HEK293 (cell line): ENCODE data around the gene CXCL14.

ENCODE experiments used
- CTCF ChIA-PET: fragments of 350-600 bp; formaldehyde crosslinking; extraction: SDS; loops from one replicate; lab custom pipeline; 2021; ENCODE audit warnings: antibody characterized with exemption; lab: Yijun Ruan, JAX
- POLR2A ChIA-PET: fragments of 300-600 bp; formaldehyde crosslinking; extraction: SDS; loops from one replicate; lab custom pipeline; 2020; ENCODE audit warnings: antibody characterized with exemption, inconsistent platforms; lab: Yijun Ruan, JAX
- H3K27ac ChIP-seq: fragments of 200-500 bp; sonication (Bioruptor generic); 2 replicates; pipeline ENCODE4 v1.5.1; 2014; ENCODE audit warnings: low read depth, low read length, control low read depth, inconsistent platforms; ENCODE audit errors: extremely low read depth
- H3K36me3 ChIP-seq, 2 experiments: fragments of 200-500 bp in 1 of 2; sonication (Bioruptor generic) in 1 of 2; 1 replicate in 1 of 2; 2 replicates in 1 of 2; pipeline ENCODE4 v1.5.1; 2014 to 2017; ENCODE audit warnings: inconsistent platforms in 2 of 2, low read length in 2 of 2; ENCODE audit not compliant: control insufficient read depth in 2 of 2, insufficient read depth in 1 of 2
- H3K4me1 ChIP-seq: fragments of 200-500 bp; sonication (Bioruptor generic); 2 replicates; pipeline ENCODE4 v1.5.1; 2014; ENCODE audit warnings: mild to moderate bottlenecking, low read length, inconsistent platforms; ENCODE audit not compliant: control insufficient read depth, insufficient read depth
- H3K4me3 ChIP-seq: 2 replicates; pipeline ENCODE4 v1.5.1; 2011; ENCODE audit warnings: low read depth, mild to moderate bottlenecking, control low read depth, low read length, moderate library complexity
- H3K9me3 ChIP-seq: fragments of 200-500 bp; sonication (Bioruptor generic); 2 replicates; pipeline ENCODE4 v1.5.1; 2014; ENCODE audit warnings: low read depth, low read length, inconsistent platforms; ENCODE audit not compliant: control insufficient read depth, insufficient read depth
- BCL11B ChIP-seq: fragments of 450-650 bp; formaldehyde crosslinking; IDR thresholded peaks from 2 replicates; pipeline ENCODE4 v1.5.1; 2016; ENCODE audit warnings: low read depth, missing biosample characterization, missing genetic modification characterization
- GLIS1 ChIP-seq: fragments of 450-650 bp; formaldehyde crosslinking; IDR thresholded peaks from 2 replicates; pipeline ENCODE4 v1.5.1; 2016; ENCODE audit warnings: missing biosample characterization, missing genetic modification characterization
- YY1 ChIP-seq: fragments of 450-650 bp; formaldehyde crosslinking; IDR thresholded peaks from 2 replicates; pipeline ENCODE4 v1.5.1; 2018; ENCODE audit warnings: missing biosample characterization, missing genetic modification characterization
- ZFP3 ChIP-seq: fragments of 450-650 bp; formaldehyde crosslinking; IDR thresholded peaks from 2 replicates; pipeline ENCODE4 v1.5.1; 2016; ENCODE audit warnings: low read depth, missing biosample characterization, missing genetic modification characterization
- ZNF140 ChIP-seq: fragments of 450-650 bp; formaldehyde crosslinking; IDR thresholded peaks from 2 replicates; pipeline ENCODE4 v1.5.1; 2016; ENCODE audit warnings: missing biosample characterization, missing genetic modification characterization
- ZNF157 ChIP-seq: fragments of 450-650 bp; formaldehyde crosslinking; IDR thresholded peaks from 2 replicates; pipeline ENCODE4 v1.5.1; 2016; ENCODE audit warnings: missing biosample characterization, missing genetic modification characterization
- ZNF16 ChIP-seq: fragments of 450-650 bp; formaldehyde crosslinking; IDR thresholded peaks from 2 replicates; pipeline ENCODE4 v1.5.1; 2016; ENCODE audit warnings: low read depth, missing biosample characterization, missing genetic modification characterization
- ZNF266 ChIP-seq: fragments of 450-650 bp; formaldehyde crosslinking; IDR thresholded peaks from 2 replicates; pipeline ENCODE4 v1.5.1; 2016; ENCODE audit warnings: missing biosample characterization, missing genetic modification characterization, low read depth
- ZNF366 ChIP-seq: fragments of 450-650 bp; formaldehyde crosslinking; conservative IDR thresholded peaks from 2 replicates; pipeline ENCODE4 v1.5.1; 2016; ENCODE audit warnings: missing biosample characterization, missing genetic modification characterization
- ZNF529 ChIP-seq: fragments of 450-650 bp; formaldehyde crosslinking; IDR thresholded peaks from 2 replicates; pipeline ENCODE4 v1.5.1; 2017; ENCODE audit warnings: missing genetic modification characterization, missing biosample characterization; ENCODE audit not compliant: insufficient replicate concordance
- ZNF548 ChIP-seq: fragments of 450-650 bp; formaldehyde crosslinking; IDR thresholded peaks from 2 replicates; pipeline ENCODE4 v1.5.1; 2016; ENCODE audit warnings: missing biosample characterization, missing genetic modification characterization
- ZNF621 ChIP-seq: fragments of 450-650 bp; formaldehyde crosslinking; IDR thresholded peaks from 2 replicates; pipeline ENCODE4 v1.5.1; 2017; ENCODE audit warnings: missing biosample characterization, missing genetic modification characterization
- ZNF791 ChIP-seq: fragments of 450-650 bp; formaldehyde crosslinking; IDR thresholded peaks from 2 replicates; pipeline ENCODE4 v1.5.1; 2016; ENCODE audit warnings: missing biosample characterization, missing genetic modification characterization
- TF ChIP-seq, protein P1 (sequence below): fragments of 450-650 bp; formaldehyde crosslinking; IDR thresholded peaks from 2 replicates; pipeline ENCODE4 v1.5.1; 2016; ENCODE audit warnings: missing biosample characterization, missing genetic modification characterization
- TF ChIP-seq, protein P2 (sequence below): fragments of 450-650 bp; formaldehyde crosslinking; IDR thresholded peaks from 2 replicates; pipeline ENCODE4 v1.5.1; 2016; ENCODE audit warnings: missing biosample characterization, missing genetic modification characterization
- TF ChIP-seq, protein P3 (sequence below): fragments of 450-650 bp; formaldehyde crosslinking; IDR thresholded peaks from 2 replicates; pipeline ENCODE4 v1.5.1; 2016; ENCODE audit warnings: missing biosample characterization, missing genetic modification characterization
- TF ChIP-seq, protein P4 (sequence below): fragments of 450-650 bp; formaldehyde crosslinking; IDR thresholded peaks from 2 replicates; pipeline ENCODE4 v1.5.1; 2016; ENCODE audit warnings: missing biosample characterization, missing genetic modification characterization
- TF ChIP-seq, protein P5 (sequence below): fragments of 450-650 bp; formaldehyde crosslinking; IDR thresholded peaks from 2 replicates; pipeline ENCODE4 v1.5.1; 2016; ENCODE audit warnings: missing biosample characterization, missing genetic modification characterization

CXCL14 gene

DNA sequence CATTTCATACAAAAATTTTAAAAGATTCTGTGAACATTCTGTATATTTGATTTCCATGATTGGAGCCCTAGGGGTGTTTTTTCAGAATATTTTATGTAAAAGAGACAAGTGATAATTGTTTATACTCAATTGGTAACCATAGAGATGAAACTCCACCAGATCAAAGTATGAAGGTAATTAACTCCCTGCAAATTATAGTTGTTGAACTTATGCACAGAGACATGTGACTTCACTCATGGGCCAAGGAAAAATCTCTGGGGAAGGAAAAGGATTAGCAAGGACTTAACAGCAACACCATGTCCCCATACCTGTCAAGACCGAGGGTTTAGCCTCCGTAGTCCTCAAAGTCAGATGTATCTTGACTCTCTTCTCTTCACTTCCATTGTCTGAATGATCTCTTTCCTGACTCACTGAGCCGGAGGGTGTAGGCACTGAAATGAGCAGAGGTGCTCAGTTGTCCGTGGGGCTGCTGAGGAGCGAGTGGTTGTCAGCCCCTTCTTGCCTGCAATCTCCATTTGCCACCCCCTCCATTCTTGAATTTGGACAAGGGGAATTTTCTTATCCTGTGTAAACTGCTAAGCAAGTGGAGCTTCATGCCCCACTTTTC, 17.5 kb upstream of the CXCL14 start:
- no peaks in the 10 kb centered on the region for H3K4me1 ChIP-seq
- H3K4me3 ChIP-seq, result no peak overlapping the region
- TF ChIP-seq ZNF529 (tag by site-specific recombination), result no peak
- TF ChIP-seq ZFP3 (tag by site-specific recombination), result no peak
- TF ChIP-seq ZNF16, result no peak
- TF ChIP-seq, protein P1, sequence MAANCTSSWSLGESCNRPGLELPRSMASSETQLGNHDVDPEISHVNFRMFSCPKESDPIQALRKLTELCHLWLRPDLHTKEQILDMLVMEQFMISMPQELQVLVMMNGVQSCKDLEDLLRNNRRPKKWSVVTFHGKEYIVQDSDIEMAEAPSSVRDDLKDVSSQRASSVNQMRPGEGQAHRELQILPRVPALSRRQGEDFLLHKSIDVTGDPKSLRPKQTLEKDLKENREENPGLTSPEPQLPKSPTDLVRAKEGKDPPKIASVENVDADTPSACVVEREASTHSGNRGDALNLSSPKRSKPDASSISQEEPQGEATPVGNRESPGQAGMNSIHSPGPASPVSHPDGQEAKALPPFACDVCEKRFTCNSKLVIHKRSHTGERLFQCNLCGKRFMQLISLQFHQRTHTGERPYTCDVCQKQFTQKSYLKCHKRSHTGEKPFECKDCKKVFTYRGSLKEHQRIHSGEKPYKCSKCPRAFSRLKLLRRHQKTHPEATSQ (tag by site-specific recombination), result no peak
- TF ChIP-seq YY1, result no peak
- no peak for TF ChIP-seq ZNF140 (tag by site-specific recombination)
- TF ChIP-seq, protein P2, sequence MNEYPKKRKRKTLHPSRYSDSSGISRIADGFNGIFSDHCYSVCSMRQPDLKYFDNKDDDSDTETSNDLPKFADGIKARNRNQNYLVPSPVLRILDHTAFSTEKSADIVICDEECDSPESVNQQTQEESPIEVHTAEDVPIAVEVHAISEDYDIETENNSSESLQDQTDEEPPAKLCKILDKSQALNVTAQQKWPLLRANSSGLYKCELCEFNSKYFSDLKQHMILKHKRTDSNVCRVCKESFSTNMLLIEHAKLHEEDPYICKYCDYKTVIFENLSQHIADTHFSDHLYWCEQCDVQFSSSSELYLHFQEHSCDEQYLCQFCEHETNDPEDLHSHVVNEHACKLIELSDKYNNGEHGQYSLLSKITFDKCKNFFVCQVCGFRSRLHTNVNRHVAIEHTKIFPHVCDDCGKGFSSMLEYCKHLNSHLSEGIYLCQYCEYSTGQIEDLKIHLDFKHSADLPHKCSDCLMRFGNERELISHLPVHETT, result no peak
- no peak for TF ChIP-seq ZNF791 (tag by site-specific recombination)
- no peak for TF ChIP-seq BCL11B (tag by site-specific recombination)
- no peak for TF ChIP-seq ZNF157 (tag by site-specific recombination)
- TF ChIP-seq, protein P3, sequence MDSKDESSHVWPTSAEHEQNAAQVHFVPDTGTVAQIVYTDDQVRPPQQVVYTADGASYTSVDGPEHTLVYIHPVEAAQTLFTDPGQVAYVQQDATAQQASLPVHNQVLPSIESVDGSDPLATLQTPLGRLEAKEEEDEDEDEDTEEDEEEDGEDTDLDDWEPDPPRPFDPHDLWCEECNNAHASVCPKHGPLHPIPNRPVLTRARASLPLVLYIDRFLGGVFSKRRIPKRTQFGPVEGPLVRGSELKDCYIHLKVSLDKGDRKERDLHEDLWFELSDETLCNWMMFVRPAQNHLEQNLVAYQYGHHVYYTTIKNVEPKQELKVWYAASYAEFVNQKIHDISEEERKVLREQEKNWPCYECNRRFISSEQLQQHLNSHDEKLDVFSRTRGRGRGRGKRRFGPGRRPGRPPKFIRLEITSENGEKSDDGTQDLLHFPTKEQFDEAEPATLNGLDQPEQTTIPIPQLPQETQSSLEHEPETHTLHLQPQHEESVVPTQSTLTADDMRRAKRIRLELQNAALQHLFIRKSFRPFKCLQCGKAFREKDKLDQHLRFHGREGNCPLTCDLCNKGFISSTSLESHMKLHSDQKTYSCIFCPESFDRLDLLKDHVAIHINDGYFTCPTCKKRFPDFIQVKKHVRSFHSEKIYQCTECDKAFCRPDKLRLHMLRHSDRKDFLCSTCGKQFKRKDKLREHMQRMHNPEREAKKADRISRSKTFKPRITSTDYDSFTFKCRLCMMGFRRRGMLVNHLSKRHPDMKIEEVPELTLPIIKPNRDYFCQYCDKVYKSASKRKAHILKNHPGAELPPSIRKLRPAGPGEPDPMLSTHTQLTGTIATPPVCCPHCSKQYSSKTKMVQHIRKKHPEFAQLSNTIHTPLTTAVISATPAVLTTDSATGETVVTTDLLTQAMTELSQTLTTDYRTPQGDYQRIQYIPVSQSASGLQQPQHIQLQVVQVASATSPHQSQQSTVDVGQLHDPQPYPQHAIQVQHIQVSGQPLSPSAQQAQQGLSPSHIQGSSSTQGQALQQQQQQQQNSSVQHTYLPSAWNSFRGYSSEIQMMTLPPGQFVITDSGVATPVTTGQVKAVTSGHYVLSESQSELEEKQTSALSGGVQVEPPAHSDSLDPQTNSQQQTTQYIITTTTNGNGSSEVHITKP (tag by site-specific recombination), result no peak
- TF ChIP-seq, protein P4, sequence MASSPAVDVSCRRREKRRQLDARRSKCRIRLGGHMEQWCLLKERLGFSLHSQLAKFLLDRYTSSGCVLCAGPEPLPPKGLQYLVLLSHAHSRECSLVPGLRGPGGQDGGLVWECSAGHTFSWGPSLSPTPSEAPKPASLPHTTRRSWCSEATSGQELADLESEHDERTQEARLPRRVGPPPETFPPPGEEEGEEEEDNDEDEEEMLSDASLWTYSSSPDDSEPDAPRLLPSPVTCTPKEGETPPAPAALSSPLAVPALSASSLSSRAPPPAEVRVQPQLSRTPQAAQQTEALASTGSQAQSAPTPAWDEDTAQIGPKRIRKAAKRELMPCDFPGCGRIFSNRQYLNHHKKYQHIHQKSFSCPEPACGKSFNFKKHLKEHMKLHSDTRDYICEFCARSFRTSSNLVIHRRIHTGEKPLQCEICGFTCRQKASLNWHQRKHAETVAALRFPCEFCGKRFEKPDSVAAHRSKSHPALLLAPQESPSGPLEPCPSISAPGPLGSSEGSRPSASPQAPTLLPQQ (tag by site-specific recombination), result no peak
- no peak for TF ChIP-seq ZNF621 (tag by site-specific recombination)
- TF ChIP-seq ZNF366, result no peak
- POLR2A ChIA-PET, result no interaction called here
- CTCF ChIA-PET, result interaction anchor here (0.7 kb wide), 1 partner anchor 45 kb away, joined by 3 read pairs; no protein-coding TSS in a partner anchor
- H3K27ac ChIP-seq, result no peak overlapping the region
- no peaks in the 10 kb centered on the region for H3K36me3 ChIP-seq
- H3K9me3 ChIP-seq, result no peaks in the 10 kb centered on the region

DNA sequence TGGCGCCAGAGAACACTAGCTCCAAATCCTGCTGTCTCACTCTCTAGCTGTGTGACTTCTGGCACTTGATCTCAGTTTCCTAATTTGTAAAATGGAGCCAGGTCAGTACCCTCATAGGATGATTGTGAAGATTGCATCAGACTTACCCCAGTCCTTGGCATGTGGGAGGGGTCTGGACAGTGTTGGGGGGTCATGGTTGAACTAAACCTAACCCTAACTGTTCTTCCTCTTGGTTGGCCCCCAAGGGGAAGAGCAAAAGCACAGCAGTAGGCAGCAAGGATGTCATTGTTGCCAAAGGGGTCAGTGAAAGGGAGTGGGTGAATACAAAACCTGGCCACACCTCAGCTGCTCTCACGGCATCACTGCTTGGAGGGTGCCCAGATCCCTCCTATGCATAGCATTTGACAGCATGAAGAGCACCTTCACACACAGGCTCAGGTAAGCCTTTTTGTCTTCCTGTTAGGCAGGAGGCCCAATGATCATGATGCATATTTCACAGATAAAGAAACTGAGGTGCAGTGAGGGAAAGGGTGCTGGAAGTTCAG, 15.7 kb upstream of the CXCL14 start:
- H3K4me3 ChIP-seq, result no peak overlapping the region
- no peak overlapping the region for H3K27ac ChIP-seq
- CTCF ChIA-PET, result interaction anchor here (0.7 to 3.9 kb wide), 2 partner anchors 28 to 61 kb away, joined by 3 to 33 read pairs; no protein-coding TSS in a partner anchor
- POLR2A ChIA-PET, result no interaction called here
- TF ChIP-seq ZNF791 (tag by site-specific recombination), result no peak
- TF ChIP-seq, protein P5, sequence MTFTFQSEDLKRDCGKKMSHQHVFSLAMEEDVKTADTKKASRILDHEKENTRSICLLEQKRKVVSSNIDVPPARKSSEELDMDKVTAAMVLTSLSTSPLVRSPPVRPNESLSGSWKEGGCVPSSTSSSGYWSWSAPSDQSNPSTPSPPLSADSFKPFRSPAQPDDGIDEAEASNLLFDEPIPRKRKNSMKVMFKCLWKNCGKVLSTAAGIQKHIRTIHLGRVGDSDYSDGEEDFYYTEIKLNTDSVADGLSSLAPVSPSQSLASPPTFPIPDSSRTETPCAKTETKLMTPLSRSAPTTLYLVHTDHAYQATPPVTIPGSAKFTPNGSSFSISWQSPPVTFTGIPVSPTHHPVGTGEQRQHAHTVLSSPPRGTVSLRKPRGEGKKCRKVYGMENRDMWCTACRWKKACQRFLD (tag by site-specific recombination), result no peak
- no peak for TF ChIP-seq ZNF548 (tag by site-specific recombination)
- no peak for TF ChIP-seq GLIS1 (tag by site-specific recombination)
- no peak for TF ChIP-seq ZNF266 (tag by site-specific recombination)
- H3K4me1 ChIP-seq, result no peaks in the 10 kb centered on the region
- no peaks in the 10 kb centered on the region for H3K36me3 ChIP-seq
- no peaks in the 10 kb centered on the region for H3K9me3 ChIP-seq
